Endothelial cell of umbilical vein (primary cell): Measurements from ENCODE around the gene TMF1. TPM values are rescaled to one million over a fixed set of nuclear protein-coding genes. Genes with fewer than 3 reads are reported as not detected.

Experiments used
- BruUV-seq: library from RNA; stranded (reverse); fragments of 400-500 nt; replicated peaks from 2 replicates; lab custom pipeline; 2021; lab: Mats Ljungman, UMichigan
- CTCF ChIA-PET: fragments of 300-600, 350-600 bp; sonication (Branson Sonifier 250); formaldehyde crosslinking; loops from one replicate; lab custom pipeline; 2021; ENCODE audit warnings: antibody characterized with exemption, inconsistent platforms; lab: Charles Lee
- POLR2A ChIA-PET: fragments of 300-600, 350-600 bp; sonication (Branson Sonifier 250); formaldehyde crosslinking; loops from one replicate; lab custom pipeline; 2021; ENCODE audit warnings: antibody characterized with exemption, inconsistent platforms; lab: Charles Lee
- DNase-seq: peaks from one replicate; pipeline ENCODE4 v3.0.0-alpha.2; 2011; ENCODE audit warnings: low read depth, low spot score
- FAIRE-seq: peaks from 2 replicates; lab custom pipeline; 2011; peaks lifted over from hg19 to GRCh38; lab: Jason Lieb, UNC
- H2AFZ ChIP-seq: 2 replicates; pipeline ENCODE4 v1.6.0; 2012; ENCODE audit warnings: low read depth, low read length, control low read depth, inconsistent platforms
- H3K27ac ChIP-seq: 2 replicates; pipeline ENCODE4 v1.5.1; 2011; ENCODE audit warnings: low read depth, mild to moderate bottlenecking, control low read depth, low read length, moderate library complexity; ENCODE audit not compliant: insufficient read depth
- H3K27me3 ChIP-seq, 2 experiments: 2 replicates each; pipeline versions ENCODE4 v1.6.0 to v1.6.1; 2011; ENCODE audit warnings: low read length in 2 of 2, mixed read lengths in 1 of 2; ENCODE audit not compliant: control insufficient read depth in 2 of 2, insufficient read depth in 2 of 2
- H3K36me3 ChIP-seq, 2 experiments: 2 replicates in 1 of 2; 3 replicates in 1 of 2; pipeline ENCODE4 v1.5.1; 2011; ENCODE audit warnings: low read length in 2 of 2, mild to moderate bottlenecking in 1 of 2, moderate library complexity in 1 of 2; ENCODE audit not compliant: control insufficient read depth in 2 of 2, insufficient read depth in 2 of 2; ENCODE audit errors: extremely low read depth in 1 of 2
- H3K4me1 ChIP-seq: 3 replicates; pipeline ENCODE4 v1.5.1; 2011; ENCODE audit warnings: mild to moderate bottlenecking, low read length; ENCODE audit not compliant: control insufficient read depth, insufficient read depth; ENCODE audit errors: extremely low read depth
- H3K4me2 ChIP-seq: 2 replicates; pipeline ENCODE4 v1.6.1; 2011; ENCODE audit warnings: low read length, control low read depth, mixed read lengths; ENCODE audit not compliant: insufficient read depth
- H3K4me3 ChIP-seq, 3 experiments: fragments of 200-600 bp in 1 of 3; sonication (generic), shearing (Covaris generic) in 1 of 3; replicated peaks in 1 of 3; 2 replicates each; pipeline ENCODE4 v1.5.1; 2011 to 2016; ENCODE audit warnings: control low read depth in 3 of 3, low read length in 3 of 3, mild to moderate bottlenecking in 2 of 3, inconsistent platforms in 1 of 3, low read depth in 1 of 3, moderate library complexity in 1 of 3; ENCODE audit not compliant: insufficient read depth in 1 of 3
- H3K79me2 ChIP-seq: 2 replicates; pipeline ENCODE4 v1.6.0; 2012; ENCODE audit warnings: low read length, inconsistent platforms; ENCODE audit not compliant: control insufficient read depth, insufficient read depth
- H3K9ac ChIP-seq: replicated peaks from 2 replicates; pipeline ENCODE3; 2011; ENCODE audit warnings: low read length, control low read depth; ENCODE audit not compliant: insufficient read depth; ENCODE audit errors: extremely low read depth
- H3K9me1 ChIP-seq: replicated peaks from 3 replicates; pipeline ENCODE4 v1.6.0; 2011; ENCODE audit warnings: mild to moderate bottlenecking, low read length; ENCODE audit not compliant: control insufficient read depth, insufficient read depth; ENCODE audit errors: extremely low read depth
- H3K9me3 ChIP-seq: replicated peaks from 2 replicates; pipeline ENCODE4 v1.5.1; 2012; ENCODE audit warnings: low read length, inconsistent platforms; ENCODE audit not compliant: control insufficient read depth, insufficient read depth
- H4K20me1 ChIP-seq: replicated peaks from 2 replicates; pipeline ENCODE3; 2011; ENCODE audit warnings: mild to moderate bottlenecking, low read length; ENCODE audit not compliant: control insufficient read depth, insufficient read depth; ENCODE audit errors: extremely low read depth
- CTCF ChIP-seq, 2 donors: IDR thresholded peaks; 1 replicate in 1 of 2; 2 replicates in 1 of 2; pipeline ENCODE4 v1.5.1; 2011; ENCODE audit warnings: low read length in 2 of 2, mild to moderate bottlenecking in 2 of 2, moderate library complexity in 2 of 2, control low read depth in 1 of 2, inconsistent platforms in 1 of 2, low read depth in 1 of 2; ENCODE audit not compliant: insufficient read depth in 1 of 2; ENCODE audit errors: extremely low read depth in 1 of 2
- FOS ChIP-seq: IDR thresholded peaks from 2 replicates; pipeline ENCODE4 v1.6.1; 2011; ENCODE audit warnings: mild to moderate bottlenecking, low read length, moderate library complexity, borderline replicate concordance; ENCODE audit not compliant: insufficient read depth
- GATA2 ChIP-seq: IDR thresholded peaks from 2 replicates; pipeline ENCODE4 v1.7.0; 2011; ENCODE audit warnings: low read depth, mild to moderate bottlenecking, moderate library complexity, mixed read lengths, low read length; ENCODE audit not compliant: insufficient read length, insufficient read depth
- MYC ChIP-seq: IDR thresholded peaks from one replicate; pipeline ENCODE4 v1.6.1; 2011; ENCODE audit warnings: mild to moderate bottlenecking, low read depth, low read length
- POLR2AphosphoS5 ChIP-seq: IDR thresholded peaks from 2 replicates; pipeline ENCODE4 v1.6.1; 2012; ENCODE audit warnings: low read depth, mild to moderate bottlenecking, control low read depth, low read length, moderate library complexity; ENCODE audit not compliant: insufficient read depth
- dilution Hi-C: fragments of 300-500 bp; cut with MboI; formaldehyde crosslinking; loops from one replicate; pipeline ENCODE4 v1.15.0; 2019; ENCODE audit warnings: low sequenced_read_pairs; ENCODE audit not compliant: extremely low pct_ligation_motif_present
- intact Hi-C: fragments of 100-400 bp; cut with micrococcal nuclease; formaldehyde crosslinking; loops from one replicate; pipeline ENCODE4 v1.10.0; 2022
- polyA plus RNA-seq, 4 experiments: library from polyadenylated mRNA; depleted of rRNA in 3 of 4; stranded (reverse) in 3 of 4; unstranded in 1 of 4; fragments of >200 nt; gene quantifications; 2 replicates each; pipeline versions ENCODE4 v1.2.1 to v1.2.3, GENCODE V29; 2011 to 2012; ENCODE audit warnings: missing spikeins in 1 of 4
- total RNA-seq: library from RNA; stranded (reverse); gene quantifications from 2 replicates; pipeline ENCODE4 v1.2.3, GENCODE V29; 2021

TMF1 gene
- total and polyA plus RNA-seq, 2 donors (not counting 3 experiments of a cell fraction or from before 2014, with no cell fraction given) = 3.7 to 32.7 TPM

- Histone ChIP-seq H3K27me3 (no peaks in the 10 kb centered on the region), H3K4me3 (no peak overlapping the region), H3K9ac (peak overlapping the region; percentile 40), H3K36me3 (no peaks in the 10 kb centered on the region), H4K20me1 (no peaks in the 10 kb centered on the region), H3K9me3 (no peaks in the 10 kb centered on the region), H3K27ac (peak overlapping the region; percentile 49), H3K79me2 (peaks cover 45% of the 10 kb centered on the region), H3K9me1 (no peaks in the 10 kb centered on the region), H3K4me2 (peak overlapping the region; percentile 80), H3K4me1 (peaks cover 70% of the 10 kb centered on the region), H2AFZ (no peak overlapping the region)
- intact Hi-C loops = loop anchor here (2.0 kb wide), 1 partner anchor 50 kb away; no protein-coding TSS in a partner anchor
- BruUV-seq = no TSS peak
- dilution Hi-C loops = no loop called here
- DNase-seq (peak; percentile 71), FAIRE-seq (no peak)
- TF ChIP-seq GATA2 = peak; percentile 8
- no peak for TF ChIP-seq MYC
- TF ChIP-seq POLR2AphosphoS5 = no peak
- TF ChIP-seq CTCF (IDR thresholded peaks at IDR 0.05; ENCODE audit: extremely low read depth in 1 of 2, insufficient read depth in 1 of 2, low read depth in 1 of 2, low read length in 2 of 2) = no peak
- ChIA-PET CTCF (no interaction called here), POLR2A (no interaction called here)
Observed at GRCh38 chr3:69082805-69083204, 30.7 kb upstream of the TMF1 start.

GRCh38 chr3:69082361-69082760 lies 30.2 kb upstream of the TMF1 start:
- Histone ChIP-seq H3K9me3 (no peaks in the 10 kb centered on the region), H3K27me3 (no peaks in the 10 kb centered on the region), H3K27ac (peak overlapping the region; percentile 49), H3K4me1 (peaks cover 67% of the 10 kb centered on the region), H3K9ac (peak overlapping the region; percentile 40), H2AFZ (no peak overlapping the region), H3K4me3 (no peak overlapping the region), H4K20me1 (no peaks in the 10 kb centered on the region), H3K4me2 (peak overlapping the region; percentile 80), H3K79me2 (peaks cover 43% of the 10 kb centered on the region), H3K9me1 (no peaks in the 10 kb centered on the region), H3K36me3 (no peaks in the 10 kb centered on the region)
- dilution Hi-C loops = no loop called here
- peak; percentile 25 for DNase-seq
- ChIA-PET CTCF (interaction anchor here (1.4 kb wide), 1 partner anchor 12 kb away, joined by 4 read pairs; no protein-coding TSS in a partner anchor), POLR2A (no interaction called here)
- no peak for TF ChIP-seq MYC
- TF ChIP-seq FOS = peak; percentile 11
- no peak for FAIRE-seq
- intact Hi-C loops = loop anchor here (2.0 kb wide), 1 partner anchor 50 kb away; no protein-coding TSS in a partner anchor
- BruUV-seq = no TSS peak
